Stimulated activated CD4-positive, alpha-beta T cell treated with anti-CD3 and anti-CD28 coated beads, Interleukin-12 subunit alpha, Interleukin-12 subunit beta, amount 100 ng/mL, for 4 hours (primary cell): ENCODE results near the gene KRTAP4-3.
"Not testable (repeated sequence)": the region's sequence is repeated elsewhere in the genome, so short reads cannot be mapped to it uniquely, and the experiment has no call there.

Source experiments
- DNase-seq: peaks from one replicate; pipeline ENCODE4 v3.0.0-alpha.2; 2020

The KRTAP4-3 gene

GRCh38 chr17:41150026-41150425 is 18.0 kb downstream of the KRTAP4-3 start:
- DNase-seq: no peak

GRCh38 chr17:41149652-41149985 is 18.4 kb downstream of the KRTAP4-3 start, which contains the start of gene KRTAP4-5:
KRTAP4-5 (minus strand) TSS chr17:41149825; CDS start chr17:41149767, 58 bp downstream.
- DNase-seq: no peak

DNA sequence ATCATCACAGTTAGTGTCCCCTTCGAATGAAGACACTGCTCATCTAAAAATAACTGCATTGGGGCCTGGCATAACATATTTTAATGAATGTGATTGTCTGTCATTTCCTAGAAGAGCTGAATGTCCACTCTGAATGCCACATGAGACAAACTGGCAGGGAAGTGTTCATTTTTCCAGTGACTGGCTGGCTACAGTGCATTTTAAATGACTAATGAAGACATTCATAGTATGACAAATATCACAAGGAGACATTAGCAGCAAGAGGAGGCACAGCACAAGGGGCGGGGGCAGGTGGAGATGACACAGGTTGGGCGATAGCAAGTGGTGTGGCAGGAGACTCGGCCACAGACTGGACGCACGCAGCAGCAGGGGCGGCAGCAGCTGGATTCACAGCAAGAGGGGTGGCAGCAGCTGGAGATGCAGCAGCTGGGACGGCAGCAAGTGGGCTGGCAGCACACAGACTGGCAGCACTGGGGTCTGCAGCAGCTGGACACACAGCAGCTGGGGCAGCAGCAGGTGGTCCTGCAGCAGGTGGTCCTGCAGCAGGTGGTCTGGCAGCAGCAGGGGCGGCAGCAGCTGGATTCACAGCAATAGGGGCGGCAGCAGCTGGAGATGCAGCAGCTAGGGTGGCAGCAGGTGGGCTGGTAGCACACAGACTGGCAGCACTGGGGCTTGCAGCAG is 18.9 kb downstream of the KRTAP4-3 start:
- DNase-seq: not testable (repeated sequence)

- DNase-seq: no peak
Measured at GRCh38 chr17:41147531-41148204, 20.4 kb downstream of the KRTAP4-3 start.

DNA sequence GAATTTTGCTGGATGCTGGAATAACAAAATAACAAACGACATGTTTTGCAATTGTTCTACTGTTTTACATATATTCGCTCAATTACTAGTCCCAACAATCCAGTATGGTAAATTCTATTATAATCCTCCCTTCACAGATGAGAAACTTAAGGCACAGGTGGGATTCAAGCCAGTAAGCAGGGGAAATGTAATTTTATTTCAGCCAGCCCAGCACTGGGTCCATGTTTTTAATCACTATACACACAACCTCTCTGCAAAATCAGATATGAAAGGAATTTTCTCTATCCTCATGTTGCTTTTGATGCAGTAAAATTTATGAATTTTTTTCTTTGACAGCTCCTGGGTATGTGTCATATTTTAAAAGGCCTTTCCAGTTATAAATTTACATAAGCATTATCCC is 22.8 kb downstream of the KRTAP4-3 start:
- DNase-seq: no peak

DNA sequence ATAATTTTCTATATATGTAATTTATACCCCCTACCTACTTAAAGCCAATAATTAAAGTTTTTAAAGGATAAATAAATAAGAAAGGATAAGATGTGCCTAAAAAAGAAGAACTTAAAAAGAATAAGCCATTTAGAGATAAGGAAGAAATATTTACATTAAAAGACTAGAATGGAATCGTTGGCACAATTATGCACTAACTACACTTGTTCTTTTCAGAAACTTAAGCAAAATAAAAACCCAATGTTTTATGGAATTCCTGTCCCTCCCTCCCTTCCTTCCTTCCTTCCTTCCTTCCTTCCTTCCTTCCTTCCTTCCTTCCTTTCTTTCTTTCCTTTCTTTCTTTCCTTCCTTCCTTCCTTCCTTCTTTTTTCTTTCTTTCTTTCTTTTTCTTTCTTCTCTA is 23.2 kb downstream of the KRTAP4-3 start:
- DNase-seq: no peak

DNA sequence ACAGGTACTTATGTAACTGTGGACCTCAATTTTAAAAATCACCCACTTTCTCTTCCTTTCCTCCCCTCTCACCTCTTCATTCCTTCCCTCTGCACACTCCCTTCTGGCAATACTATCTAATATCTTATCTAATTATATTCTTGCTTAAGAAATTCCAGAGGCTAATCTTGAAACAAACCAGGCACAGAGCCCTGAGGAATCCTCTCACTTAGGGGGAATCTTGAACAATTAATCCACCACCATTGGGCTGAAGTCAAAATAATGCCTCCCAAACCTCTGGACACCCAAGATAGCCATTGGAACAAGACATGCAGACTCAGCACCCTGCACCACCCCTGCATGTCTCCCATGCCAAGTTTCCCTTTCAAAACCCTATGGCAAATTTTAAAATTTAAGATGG is 26.7 kb downstream of the KRTAP4-3 start:
- no peak for DNase-seq

- no peak for DNase-seq
Measured at GRCh38 chr17:41140360-41141131, 27.5 kb downstream of the KRTAP4-3 start, which contains the start of gene KRTAP4-6. KRTAP4-6 (minus strand) TSS chr17:41140544; CDS start chr17:41140487, 57 bp downstream.

DNA sequence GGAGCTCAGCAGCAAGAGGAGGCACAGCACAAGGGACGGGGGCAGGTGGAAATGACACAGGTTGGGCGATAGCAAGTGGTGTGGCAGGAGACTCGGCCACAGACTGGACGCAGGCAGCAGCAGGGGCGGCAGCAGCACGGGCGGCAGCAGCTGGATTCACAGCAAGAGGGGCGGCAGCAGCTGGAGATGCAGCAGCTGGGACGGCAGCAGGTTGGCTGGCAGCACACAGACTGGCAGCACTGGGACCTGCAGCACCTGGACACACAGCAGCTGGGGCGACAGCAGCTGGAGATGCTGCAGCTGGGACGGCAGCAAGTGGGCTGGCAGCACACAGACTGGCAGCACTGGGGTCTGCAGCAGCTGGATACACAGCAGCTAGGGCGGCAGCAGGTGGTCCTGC is 28.2 kb downstream of the KRTAP4-3 start:
- not testable (repeated sequence) for DNase-seq

GRCh38 chr17:41133880-41134735 is 33.9 kb downstream of the KRTAP4-3 start:
- DNase-seq: no peak

GRCh38 chr17:41131979-41132378 is 36.0 kb downstream of the KRTAP4-3 start:
- no peak for DNase-seq

GRCh38 chr17:41127371-41127770 is 40.6 kb downstream of the KRTAP4-3 start:
- DNase-seq: no peak

DNA sequence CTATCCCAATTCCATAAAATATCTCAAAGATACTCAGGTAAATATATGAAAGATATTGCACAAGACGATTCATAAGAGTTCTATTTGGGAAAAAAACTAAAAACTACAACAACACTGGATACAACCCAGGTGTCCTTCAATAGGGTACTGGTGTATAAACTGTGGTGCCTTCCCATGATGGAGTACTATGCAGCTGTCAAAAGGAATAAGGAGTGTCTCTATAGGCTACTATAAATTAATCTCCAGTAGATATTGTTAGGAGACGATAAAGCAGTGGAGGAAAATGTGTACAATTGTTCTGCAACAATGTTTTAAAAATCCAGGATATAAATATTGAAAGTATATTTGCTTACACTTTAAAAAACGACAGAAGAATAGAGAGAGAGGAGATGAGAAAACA is 41.6 kb downstream of the KRTAP4-3 start:
- no peak for DNase-seq

DNA sequence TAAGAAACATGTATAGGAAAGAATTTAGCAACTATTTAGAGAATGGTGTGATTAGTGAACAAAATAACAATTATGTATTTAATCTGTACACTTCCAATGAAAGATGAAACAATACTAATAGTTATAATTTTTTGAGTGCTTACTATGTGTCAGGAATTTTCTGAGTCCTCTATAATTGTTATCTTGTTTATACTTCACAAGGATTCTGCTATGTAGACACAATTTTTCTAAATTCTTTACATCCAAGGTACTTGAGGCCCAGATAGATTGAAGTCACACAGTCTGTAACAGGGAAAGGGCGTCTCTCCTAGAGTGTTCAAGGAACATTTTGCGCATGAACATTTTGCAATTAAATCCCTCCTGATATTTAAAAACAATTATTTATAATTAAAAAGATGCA is 43.0 kb downstream of the KRTAP4-3 start:
- DNase-seq: no peak

DNA sequence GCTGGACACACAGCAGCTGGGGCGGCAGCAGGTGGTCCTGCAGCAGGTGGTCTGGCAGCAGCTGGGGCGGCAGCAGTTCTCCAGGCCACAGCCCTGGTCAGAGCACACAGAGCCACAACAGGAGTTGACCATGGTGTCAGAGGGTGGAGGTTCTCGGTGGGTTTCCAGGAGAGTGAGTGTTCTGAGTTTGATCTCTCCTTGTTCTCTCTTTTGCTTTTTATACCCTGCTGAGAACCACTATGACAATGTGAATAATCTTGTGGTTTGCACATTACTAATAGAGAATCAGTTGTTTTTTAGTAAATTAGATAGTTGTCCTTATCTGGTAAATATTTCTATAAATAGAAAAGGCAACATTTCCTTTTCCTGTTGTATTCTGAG is 44.0 kb downstream of the KRTAP4-3 start, which contains the start of gene KRTAP4-12:
KRTAP4-12 (minus strand) TSS at position 192 of the 381 bp plus-strand sequence; CDS start at position 132, 60 bp downstream.
- DNase-seq: not testable (repeated sequence)

GRCh38 chr17:41123292-41123990 is 44.6 kb downstream of the KRTAP4-3 start:
- DNase-seq: not testable (repeated sequence)

- no peak for DNase-seq
Measured at GRCh38 chr17:41121742-41122141, 46.3 kb downstream of the KRTAP4-3 start.

GRCh38 chr17:41119696-41120690 is 48.0 kb downstream of the KRTAP4-3 start:
- DNase-seq: not testable (repeated sequence)

DNA sequence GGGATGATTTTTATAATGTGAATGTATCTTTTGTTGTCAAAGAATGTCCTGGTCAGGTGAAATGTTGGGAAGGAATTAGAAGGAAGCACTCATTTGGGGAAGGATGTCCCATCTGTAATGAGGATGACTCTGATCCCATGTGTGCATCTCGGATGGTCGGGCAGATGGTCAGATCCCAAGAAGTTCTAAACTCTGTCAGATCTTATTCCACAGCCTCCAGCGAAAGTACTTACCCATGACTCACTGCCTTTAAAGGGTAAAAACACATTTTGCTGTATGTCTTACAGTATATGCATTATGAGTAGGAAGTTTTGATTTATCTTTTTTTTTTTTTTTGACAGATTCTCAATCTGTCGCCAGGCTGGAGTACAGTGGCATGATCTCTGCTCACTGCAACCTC is 49.3 kb downstream of the KRTAP4-3 start:
- DNase-seq: no peak

DNA sequence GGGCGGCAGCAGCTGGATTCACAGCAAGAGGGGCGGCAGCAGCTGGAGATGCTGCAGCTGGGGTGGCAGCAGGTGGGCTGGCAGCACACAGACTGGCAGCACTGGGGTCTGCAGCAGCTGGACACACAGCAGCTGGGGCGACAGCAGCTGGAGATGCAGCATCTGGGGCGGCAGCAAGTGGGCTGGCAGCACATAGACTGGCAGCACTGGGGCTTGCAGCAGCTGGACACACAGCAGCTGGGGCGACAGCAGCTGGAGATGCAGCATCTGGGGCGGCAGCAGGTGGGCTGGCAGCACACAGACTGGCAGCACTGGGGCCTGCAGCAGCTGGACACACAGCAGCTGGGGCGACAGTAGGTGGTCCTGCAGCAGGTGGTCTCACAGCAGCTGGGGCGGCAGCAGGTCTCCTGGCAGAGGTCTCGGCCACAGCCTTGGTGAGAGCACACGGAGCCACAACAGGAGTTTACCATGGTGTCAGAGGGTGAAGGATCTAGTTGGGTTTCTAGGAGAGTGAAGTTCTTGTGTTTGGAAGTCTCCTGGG is 50.1 kb downstream of the KRTAP4-3 start, which contains the start of gene KRTAP4-11:
KRTAP4-11 (minus strand) TSS at position 528 of the 541 bp plus-strand sequence; CDS start at position 470, 58 bp downstream.
- not testable (repeated sequence) for DNase-seq
